GM13976 (cell line): ENCODE results near the gene GIT1.

ENCODE experiments used
- DNase-seq: peaks from one replicate; pipeline ENCODE4 v3.0.0; 2012; ENCODE audit warnings: low spot score
- CTCF ChIP-seq: IDR thresholded peaks from 2 replicates; pipeline ENCODE4 v1.5.1; 2012; ENCODE audit warnings: borderline replicate concordance, mild to moderate bottlenecking; ENCODE audit not compliant: insufficient read depth; ENCODE audit errors: extremely low read depth, missing control alignments, control extremely low read depth
- in situ Hi-C: fragments of 300-500 bp; cut with MboI; formaldehyde crosslinking; loops from one replicate; pipeline ENCODE4 v1.12.0; 2022; ENCODE audit warnings: low sequenced_read_pairs, mixed read lengths, inconsistent platforms; ENCODE audit not compliant: unreplicated experiment

GIT1 gene, protein sequence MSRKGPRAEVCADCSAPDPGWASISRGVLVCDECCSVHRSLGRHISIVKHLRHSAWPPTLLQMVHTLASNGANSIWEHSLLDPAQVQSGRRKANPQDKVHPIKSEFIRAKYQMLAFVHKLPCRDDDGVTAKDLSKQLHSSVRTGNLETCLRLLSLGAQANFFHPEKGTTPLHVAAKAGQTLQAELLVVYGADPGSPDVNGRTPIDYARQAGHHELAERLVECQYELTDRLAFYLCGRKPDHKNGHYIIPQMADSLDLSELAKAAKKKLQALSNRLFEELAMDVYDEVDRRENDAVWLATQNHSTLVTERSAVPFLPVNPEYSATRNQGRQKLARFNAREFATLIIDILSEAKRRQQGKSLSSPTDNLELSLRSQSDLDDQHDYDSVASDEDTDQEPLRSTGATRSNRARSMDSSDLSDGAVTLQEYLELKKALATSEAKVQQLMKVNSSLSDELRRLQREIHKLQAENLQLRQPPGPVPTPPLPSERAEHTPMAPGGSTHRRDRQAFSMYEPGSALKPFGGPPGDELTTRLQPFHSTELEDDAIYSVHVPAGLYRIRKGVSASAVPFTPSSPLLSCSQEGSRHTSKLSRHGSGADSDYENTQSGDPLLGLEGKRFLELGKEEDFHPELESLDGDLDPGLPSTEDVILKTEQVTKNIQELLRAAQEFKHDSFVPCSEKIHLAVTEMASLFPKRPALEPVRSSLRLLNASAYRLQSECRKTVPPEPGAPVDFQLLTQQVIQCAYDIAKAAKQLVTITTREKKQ

GRCh38 chr17:29589524-29590410 lies at the start of gene GIT1:
Gene GIT1 (minus strand): TSS chr17:29589648. CDS start chr17:29589378, 270 bp downstream.
- in situ Hi-C loops: no loop called here
- peak; percentile 3 for TF ChIP-seq CTCF
- DNase-seq: peak; percentile 97

- in situ Hi-C loops: loop anchor here (25.0 kb wide), 1 partner anchor 303 kb away; the partner anchor contains the start of genes EFCAB5 and SSH2
- no peak for TF ChIP-seq CTCF
Measured at GRCh38 chr17:29633886-29634285, 44.4 kb upstream of the GIT1 start.

GRCh38 chr17:29630630-29631193 lies 41.3 kb upstream of the GIT1 start:
- in situ Hi-C loops: loop anchor here (25.0 kb wide), 1 partner anchor 307 kb away; the partner anchor contains the start of genes EFCAB5 and SSH2
- no peak for TF ChIP-seq CTCF
- DNase-seq: no peak

More at GRCh38 chr17:29633886-29634285, 44.4 kb upstream of the GIT1 start:
- DNase-seq: no peak

- no peak for TF ChIP-seq CTCF
- no peak for DNase-seq
- in situ Hi-C loops: loop anchor here (25.0 kb wide), 1 partner anchor 307 kb away; the partner anchor contains the start of genes EFCAB5 and SSH2
Measured at GRCh38 chr17:29629839-29630238, 40.4 kb upstream of the GIT1 start.

GRCh38 chr17:29628644-29629043 lies 39.2 kb upstream of the GIT1 start:
- TF ChIP-seq CTCF: no peak
- DNase-seq: no peak
- in situ Hi-C loops: loop anchor here (25.0 kb wide), 1 partner anchor 309 kb away; the partner anchor contains the start of genes EFCAB5 and SSH2
